Measurements from ENCODE around the gene INPP5B.

DNA sequence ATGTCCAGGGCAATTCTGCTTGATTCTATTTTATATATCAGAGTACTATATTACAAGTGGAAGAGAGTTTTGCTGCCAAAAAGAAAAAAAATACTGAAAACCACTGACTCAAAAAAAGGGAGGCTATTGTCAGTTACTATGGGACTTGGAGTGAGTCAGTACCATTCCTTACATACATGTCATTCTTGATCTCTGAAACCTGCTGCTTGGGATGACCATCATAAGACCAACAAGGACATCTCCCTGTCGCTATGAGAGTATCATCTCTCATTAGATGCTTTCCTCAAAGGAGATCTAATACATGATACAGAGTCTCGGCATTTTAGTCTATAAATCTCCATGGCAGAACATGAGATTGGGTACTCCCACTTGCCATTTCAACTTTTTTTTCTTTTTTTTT, 11.8 kb upstream of the INPP5B start:
- TF ChIP-seq POLR2A (IDR thresholded peaks at IDR 0.05) (no peak), POLR2AphosphoS5 (IDR thresholded peaks at IDR 0.05) (no peak)
- TF ChIP-seq, protein P1, sequence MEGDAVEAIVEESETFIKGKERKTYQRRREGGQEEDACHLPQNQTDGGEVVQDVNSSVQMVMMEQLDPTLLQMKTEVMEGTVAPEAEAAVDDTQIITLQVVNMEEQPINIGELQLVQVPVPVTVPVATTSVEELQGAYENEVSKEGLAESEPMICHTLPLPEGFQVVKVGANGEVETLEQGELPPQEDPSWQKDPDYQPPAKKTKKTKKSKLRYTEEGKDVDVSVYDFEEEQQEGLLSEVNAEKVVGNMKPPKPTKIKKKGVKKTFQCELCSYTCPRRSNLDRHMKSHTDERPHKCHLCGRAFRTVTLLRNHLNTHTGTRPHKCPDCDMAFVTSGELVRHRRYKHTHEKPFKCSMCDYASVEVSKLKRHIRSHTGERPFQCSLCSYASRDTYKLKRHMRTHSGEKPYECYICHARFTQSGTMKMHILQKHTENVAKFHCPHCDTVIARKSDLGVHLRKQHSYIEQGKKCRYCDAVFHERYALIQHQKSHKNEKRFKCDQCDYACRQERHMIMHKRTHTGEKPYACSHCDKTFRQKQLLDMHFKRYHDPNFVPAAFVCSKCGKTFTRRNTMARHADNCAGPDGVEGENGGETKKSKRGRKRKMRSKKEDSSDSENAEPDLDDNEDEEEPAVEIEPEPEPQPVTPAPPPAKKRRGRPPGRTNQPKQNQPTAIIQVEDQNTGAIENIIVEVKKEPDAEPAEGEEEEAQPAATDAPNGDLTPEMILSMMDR (IDR thresholded peaks at IDR 0.05) = no peak
